ENCODE measurements around the gene ST6GALNAC2.
"Not testable (repeated sequence)": the region's sequence is repeated elsewhere in the genome, so short reads cannot be mapped to it uniquely, and the experiment has no call there.

ST6GALNAC2 gene

GRCh38 chr17:76525513-76525833 is 60.2 kb downstream of the ST6GALNAC2 start:
- not testable (repeated sequence) for DNase-seq

- DNase-seq, result no peak
Observed at GRCh38 chr17:76524598-76525512, 60.8 kb downstream of the ST6GALNAC2 start.

GRCh38 chr17:76523084-76524037 is 62.3 kb downstream of the ST6GALNAC2 start:
- DNase-seq, result peak; percentile 60

- DNase-seq, result not testable (repeated sequence)
Observed at GRCh38 chr17:76521683-76522082, 64.0 kb downstream of the ST6GALNAC2 start.

- DNase-seq, result no peak
Observed at GRCh38 chr17:76521262-76521661, 64.4 kb downstream of the ST6GALNAC2 start.

- DNase-seq, result no peak
Observed at GRCh38 chr17:76519048-76519966, 66.4 kb downstream of the ST6GALNAC2 start.

GRCh38 chr17:76517638-76518038 is 68.0 kb downstream of the ST6GALNAC2 start:
- DNase-seq, result no peak
